Measurements from ENCODE around the gene RRBP1.

DNA sequence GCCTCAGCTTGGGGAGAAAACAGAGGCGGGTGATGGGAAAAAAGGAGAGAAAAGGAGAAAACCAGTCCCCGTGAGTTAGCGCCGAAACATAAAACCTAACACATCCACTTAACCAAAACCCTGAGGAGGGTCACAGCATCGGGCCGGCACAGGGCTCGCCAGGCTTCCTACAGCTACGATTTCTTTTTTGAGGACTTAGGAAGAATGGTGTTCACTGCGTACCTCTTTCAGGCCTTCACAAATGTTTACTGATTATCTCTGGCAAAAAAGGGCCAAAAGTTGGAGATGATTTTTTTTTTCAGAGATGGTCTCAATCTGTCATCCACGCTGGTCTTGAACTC lies 63.4 kb downstream of the RRBP1 start:
- TF ChIP-seq, protein P1, sequence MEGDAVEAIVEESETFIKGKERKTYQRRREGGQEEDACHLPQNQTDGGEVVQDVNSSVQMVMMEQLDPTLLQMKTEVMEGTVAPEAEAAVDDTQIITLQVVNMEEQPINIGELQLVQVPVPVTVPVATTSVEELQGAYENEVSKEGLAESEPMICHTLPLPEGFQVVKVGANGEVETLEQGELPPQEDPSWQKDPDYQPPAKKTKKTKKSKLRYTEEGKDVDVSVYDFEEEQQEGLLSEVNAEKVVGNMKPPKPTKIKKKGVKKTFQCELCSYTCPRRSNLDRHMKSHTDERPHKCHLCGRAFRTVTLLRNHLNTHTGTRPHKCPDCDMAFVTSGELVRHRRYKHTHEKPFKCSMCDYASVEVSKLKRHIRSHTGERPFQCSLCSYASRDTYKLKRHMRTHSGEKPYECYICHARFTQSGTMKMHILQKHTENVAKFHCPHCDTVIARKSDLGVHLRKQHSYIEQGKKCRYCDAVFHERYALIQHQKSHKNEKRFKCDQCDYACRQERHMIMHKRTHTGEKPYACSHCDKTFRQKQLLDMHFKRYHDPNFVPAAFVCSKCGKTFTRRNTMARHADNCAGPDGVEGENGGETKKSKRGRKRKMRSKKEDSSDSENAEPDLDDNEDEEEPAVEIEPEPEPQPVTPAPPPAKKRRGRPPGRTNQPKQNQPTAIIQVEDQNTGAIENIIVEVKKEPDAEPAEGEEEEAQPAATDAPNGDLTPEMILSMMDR (IDR thresholded peaks at IDR 0.05; ENCODE audit: poor library complexity) = no peak
- no peak for TF ChIP-seq EZH2 (IDR thresholded peaks at IDR 0.05; ENCODE audit: borderline replicate concordance)

All from hepatocyte (in vitro differentiated cells).